HEK293 (cell line): ENCODE results near the gene ASB10.

Experiments
- CTCF ChIA-PET: fragments of 350-600 bp; formaldehyde crosslinking; extraction: SDS; loops from one replicate; lab custom pipeline; 2021; ENCODE audit warnings: antibody characterized with exemption; lab: Yijun Ruan, JAX
- POLR2A ChIA-PET: fragments of 300-600 bp; formaldehyde crosslinking; extraction: SDS; loops from one replicate; lab custom pipeline; 2020; ENCODE audit warnings: antibody characterized with exemption, inconsistent platforms; lab: Yijun Ruan, JAX
- H3K27ac ChIP-seq: fragments of 200-500 bp; sonication (Bioruptor generic); 2 replicates; pipeline ENCODE4 v1.5.1; 2014; ENCODE audit warnings: low read depth, low read length, control low read depth, inconsistent platforms; ENCODE audit errors: extremely low read depth
- H3K36me3 ChIP-seq, 2 experiments: fragments of 200-500 bp in 1 of 2; sonication (Bioruptor generic) in 1 of 2; 1 replicate in 1 of 2; 2 replicates in 1 of 2; pipeline ENCODE4 v1.5.1; 2014 to 2017; ENCODE audit warnings: inconsistent platforms in 2 of 2, low read length in 2 of 2; ENCODE audit not compliant: control insufficient read depth in 2 of 2, insufficient read depth in 1 of 2
- H3K4me1 ChIP-seq: fragments of 200-500 bp; sonication (Bioruptor generic); 2 replicates; pipeline ENCODE4 v1.5.1; 2014; ENCODE audit warnings: mild to moderate bottlenecking, low read length, inconsistent platforms; ENCODE audit not compliant: control insufficient read depth, insufficient read depth
- H3K4me3 ChIP-seq: 2 replicates; pipeline ENCODE4 v1.5.1; 2011; ENCODE audit warnings: low read depth, mild to moderate bottlenecking, control low read depth, low read length, moderate library complexity
- H3K9me3 ChIP-seq: fragments of 200-500 bp; sonication (Bioruptor generic); 2 replicates; pipeline ENCODE4 v1.5.1; 2014; ENCODE audit warnings: low read depth, low read length, inconsistent platforms; ENCODE audit not compliant: control insufficient read depth, insufficient read depth
- BCL11A ChIP-seq: fragments of 450-650 bp; formaldehyde crosslinking; IDR thresholded peaks from 2 replicates; pipeline ENCODE4 v1.5.1; 2016; ENCODE audit warnings: low read depth, missing biosample characterization, missing genetic modification characterization
- FEZF1 ChIP-seq: fragments of 450-650 bp; formaldehyde crosslinking; IDR thresholded peaks from 2 replicates; pipeline ENCODE4 v1.5.1; 2016; ENCODE audit warnings: missing biosample characterization, missing genetic modification characterization
- WT1 ChIP-seq: fragments of 450-650 bp; formaldehyde crosslinking; IDR thresholded peaks from 2 replicates; pipeline ENCODE4 v1.5.1; 2016; ENCODE audit warnings: missing biosample characterization, missing genetic modification characterization
- ZBTB26 ChIP-seq: fragments of 450-650 bp; formaldehyde crosslinking; optimal IDR thresholded peaks from 2 replicates; pipeline ENCODE3; 2016; ENCODE audit warnings: missing biosample characterization, mild to moderate bottlenecking, missing genetic modification characterization
- ZFP41 ChIP-seq: fragments of 450-650 bp; formaldehyde crosslinking; IDR thresholded peaks from 2 replicates; pipeline ENCODE4 v1.5.1; 2016; ENCODE audit warnings: missing biosample characterization, missing genetic modification characterization, borderline replicate concordance
- ZNF19 ChIP-seq: fragments of 450-650 bp; formaldehyde crosslinking; IDR thresholded peaks from 2 replicates; pipeline ENCODE4; 2016; ENCODE audit warnings: missing biosample characterization, missing genetic modification characterization, low read depth
- ZNF221 ChIP-seq: fragments of 450-650 bp; formaldehyde crosslinking; IDR thresholded peaks from 2 replicates; pipeline ENCODE4 v1.5.1; 2017; ENCODE audit warnings: missing biosample characterization, missing genetic modification characterization, borderline replicate concordance
- ZNF23 ChIP-seq: fragments of 450-650 bp; formaldehyde crosslinking; IDR thresholded peaks from 2 replicates; pipeline ENCODE4 v1.5.1; 2016; ENCODE audit warnings: missing biosample characterization, missing genetic modification characterization, borderline replicate concordance
- ZNF248 ChIP-seq: fragments of 450-650 bp; formaldehyde crosslinking; IDR thresholded peaks from 2 replicates; pipeline ENCODE4 v1.5.1; 2017; ENCODE audit warnings: missing biosample characterization, missing genetic modification characterization
- ZNF280C ChIP-seq: fragments of 450-650 bp; formaldehyde crosslinking; IDR thresholded peaks from 2 replicates; pipeline ENCODE4 v1.5.1; 2016; ENCODE audit warnings: missing biosample characterization, missing genetic modification characterization
- ZNF292 ChIP-seq: fragments of 450-650 bp; formaldehyde crosslinking; IDR thresholded peaks from 2 replicates; pipeline ENCODE4 v1.5.1; 2016; ENCODE audit warnings: low read depth, missing biosample characterization, missing genetic modification characterization, borderline replicate concordance
- ZNF354C ChIP-seq: fragments of 450-650 bp; formaldehyde crosslinking; IDR thresholded peaks from 2 replicates; pipeline ENCODE4 v1.5.1; 2016; ENCODE audit warnings: missing biosample characterization, missing genetic modification characterization, low read depth, borderline replicate concordance
- ZNF48 ChIP-seq: fragments of 450-650 bp; formaldehyde crosslinking; IDR thresholded peaks from 2 replicates; pipeline ENCODE4 v1.5.1; 2016; ENCODE audit warnings: missing biosample characterization, missing genetic modification characterization
- ZNF529 ChIP-seq: fragments of 450-650 bp; formaldehyde crosslinking; IDR thresholded peaks from 2 replicates; pipeline ENCODE4 v1.5.1; 2017; ENCODE audit warnings: missing genetic modification characterization, missing biosample characterization; ENCODE audit not compliant: insufficient replicate concordance
- ZNF654 ChIP-seq: fragments of 450-650 bp; formaldehyde crosslinking; IDR thresholded peaks from 2 replicates; pipeline ENCODE4 v1.5.1; 2016; ENCODE audit warnings: low read depth, missing biosample characterization, missing genetic modification characterization
- TF ChIP-seq, protein P1 (sequence below): fragments of 450-650 bp; formaldehyde crosslinking; IDR thresholded peaks from 2 replicates; pipeline ENCODE4 v1.5.1; 2016; ENCODE audit warnings: missing biosample characterization, missing genetic modification characterization
- TF ChIP-seq, protein P2 (sequence below): fragments of 450-650 bp; formaldehyde crosslinking; IDR thresholded peaks from 2 replicates; pipeline ENCODE4 v1.5.1; 2016; ENCODE audit warnings: missing biosample characterization, missing genetic modification characterization

ASB10 gene

DNA sequence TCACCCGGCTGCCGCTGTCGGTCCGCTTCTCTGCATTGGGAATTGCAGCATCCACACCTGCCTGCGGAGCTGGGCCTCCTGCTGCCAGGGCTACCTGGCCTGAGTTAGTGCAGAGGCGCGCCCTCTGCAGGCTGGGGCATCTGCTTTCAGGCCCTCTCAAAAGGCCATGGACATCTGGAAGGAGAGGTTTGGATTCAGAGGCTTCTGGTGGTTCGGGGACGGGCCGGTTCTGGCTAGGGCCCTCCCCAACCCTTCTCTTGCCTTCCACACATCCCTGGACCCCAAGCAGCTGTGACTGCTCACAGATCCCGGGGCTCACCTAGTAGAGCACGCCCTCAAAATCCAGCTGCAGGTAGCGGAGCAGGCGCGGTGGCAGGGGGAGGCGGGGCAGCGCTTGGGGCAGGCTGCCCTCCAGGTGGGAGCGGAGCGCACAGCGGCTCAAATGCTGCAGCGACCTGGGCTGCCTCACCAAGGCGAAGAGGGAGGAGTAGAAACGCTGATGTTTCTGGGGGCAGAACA, 11.2 kb downstream of the ASB10 start (continued):
- TF ChIP-seq BCL11A (tag by site-specific recombination) = no peak
- TF ChIP-seq, all 188 proteins: peak for 0

GRCh38 chr7:151175047-151175792, 11.8 kb downstream of the ASB10 start:
- no peak for TF ChIP-seq ZNF19
- TF ChIP-seq ZFP41 (tag by site-specific recombination) = no peak
- TF ChIP-seq ZNF654 = no peak
- no peak for TF ChIP-seq ZBTB26 (tag by site-specific recombination)
- TF ChIP-seq, protein P1, sequence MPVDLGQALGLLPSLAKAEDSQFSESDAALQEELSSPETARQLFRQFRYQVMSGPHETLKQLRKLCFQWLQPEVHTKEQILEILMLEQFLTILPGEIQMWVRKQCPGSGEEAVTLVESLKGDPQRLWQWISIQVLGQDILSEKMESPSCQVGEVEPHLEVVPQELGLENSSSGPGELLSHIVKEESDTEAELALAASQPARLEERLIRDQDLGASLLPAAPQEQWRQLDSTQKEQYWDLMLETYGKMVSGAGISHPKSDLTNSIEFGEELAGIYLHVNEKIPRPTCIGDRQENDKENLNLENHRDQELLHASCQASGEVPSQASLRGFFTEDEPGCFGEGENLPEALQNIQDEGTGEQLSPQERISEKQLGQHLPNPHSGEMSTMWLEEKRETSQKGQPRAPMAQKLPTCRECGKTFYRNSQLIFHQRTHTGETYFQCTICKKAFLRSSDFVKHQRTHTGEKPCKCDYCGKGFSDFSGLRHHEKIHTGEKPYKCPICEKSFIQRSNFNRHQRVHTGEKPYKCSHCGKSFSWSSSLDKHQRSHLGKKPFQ (tag by site-specific recombination) = no peak
- no peak for TF ChIP-seq FEZF1 (tag by site-specific recombination)
- TF ChIP-seq ZNF529 (tag by site-specific recombination) = no peak
- no peak for TF ChIP-seq ZNF292
- no peak for TF ChIP-seq ZNF48
- no peak for TF ChIP-seq ZNF280C
- TF ChIP-seq, protein P2, sequence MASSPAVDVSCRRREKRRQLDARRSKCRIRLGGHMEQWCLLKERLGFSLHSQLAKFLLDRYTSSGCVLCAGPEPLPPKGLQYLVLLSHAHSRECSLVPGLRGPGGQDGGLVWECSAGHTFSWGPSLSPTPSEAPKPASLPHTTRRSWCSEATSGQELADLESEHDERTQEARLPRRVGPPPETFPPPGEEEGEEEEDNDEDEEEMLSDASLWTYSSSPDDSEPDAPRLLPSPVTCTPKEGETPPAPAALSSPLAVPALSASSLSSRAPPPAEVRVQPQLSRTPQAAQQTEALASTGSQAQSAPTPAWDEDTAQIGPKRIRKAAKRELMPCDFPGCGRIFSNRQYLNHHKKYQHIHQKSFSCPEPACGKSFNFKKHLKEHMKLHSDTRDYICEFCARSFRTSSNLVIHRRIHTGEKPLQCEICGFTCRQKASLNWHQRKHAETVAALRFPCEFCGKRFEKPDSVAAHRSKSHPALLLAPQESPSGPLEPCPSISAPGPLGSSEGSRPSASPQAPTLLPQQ = no peak
- TF ChIP-seq ZNF23 (tag by site-specific recombination) = no peak
- no peak for TF ChIP-seq WT1
- no peak for TF ChIP-seq ZNF248
- no peak for TF ChIP-seq ZNF354C (tag by site-specific recombination)
- no peak for TF ChIP-seq ZNF221
- ChIA-PET CTCF (interaction anchor here (0.6 to 3.2 kb wide), 10 partner anchors 9 to 187 kb away, joined by 3 to 15 read pairs (median 3); partner anchors contain the start of gene ABCF2), POLR2A (no interaction called here)

More at GRCh38 chr7:151175047-151175792, 11.8 kb downstream of the ASB10 start:
- Histone ChIP-seq H3K27ac (no peak overlapping the region), H3K4me1 (no peaks in the 10 kb centered on the region), H3K36me3 (no peaks in the 10 kb centered on the region), H3K4me3 (no peak overlapping the region), H3K9me3 (no peaks in the 10 kb centered on the region)
